Smooth muscle cell (in vitro differentiated cells): ENCODE results near the gene PCNX2. TPM values are rescaled to one million over a fixed set of nuclear protein-coding genes. Genes with fewer than 3 reads are reported as not detected.
"Not testable (repeated sequence)": the region's sequence is repeated elsewhere in the genome, so short reads cannot be mapped to it uniquely, and the experiment has no call there.

ENCODE experiments used
- DNase-seq: peaks from one replicate; lab custom pipeline; 2025; ENCODE audit not compliant: unreplicated experiment; lab: John Stamatoyannopoulos, UW
- H2AFZ ChIP-seq: fragments of 200-600 bp; sonication (generic); 2 replicates; pipeline ENCODE4 v1.6.0; 2016; ENCODE audit warnings: antibody characterized with exemption, low read depth, mild to moderate bottlenecking
- H3F3A ChIP-seq: fragments of 200-600 bp; sonication (generic); 2 replicates; pipeline ENCODE4 v1.6.0; 2017; ENCODE audit warnings: antibody characterized with exemption, low read depth
- H3K27ac ChIP-seq: fragments of 200-600 bp; sonication (generic); 2 replicates; pipeline ENCODE4 v1.5.1; 2016; ENCODE audit warnings: low read depth, mild to moderate bottlenecking
- H3K27me3 ChIP-seq: fragments of 200-600 bp; sonication (generic); 2 replicates; pipeline ENCODE4 v1.6.1; 2016; ENCODE audit warnings: low read depth, mild to moderate bottlenecking
- H3K36me3 ChIP-seq: fragments of 200-600 bp; sonication (generic); 2 replicates; pipeline ENCODE4 v1.5.1; 2016; ENCODE audit warnings: low read depth
- H3K4me1 ChIP-seq: fragments of 200-600 bp; sonication (generic); 2 replicates; pipeline ENCODE4 v1.5.1; 2016; ENCODE audit warnings: low read depth
- H3K4me2 ChIP-seq: fragments of 200-600 bp; sonication (generic); 2 replicates; pipeline ENCODE4 v1.6.0; 2016; ENCODE audit warnings: mild to moderate bottlenecking
- H3K4me3 ChIP-seq: fragments of 200-600 bp; sonication (generic); 2 replicates; pipeline ENCODE4 v1.5.1; 2016; ENCODE audit warnings: mild to moderate bottlenecking
- H3K79me2 ChIP-seq: fragments of 200-600 bp; sonication (generic); 2 replicates; pipeline ENCODE4 v1.6.0; 2016; ENCODE audit warnings: low read depth, mild to moderate bottlenecking
- H3K9ac ChIP-seq: fragments of 200-600 bp; sonication (generic); 2 replicates; pipeline ENCODE4 v1.6.0; 2016; ENCODE audit warnings: low read depth
- H3K9me3 ChIP-seq: fragments of 200-600 bp; sonication (generic); replicated peaks from 2 replicates; pipeline ENCODE4 v1.5.1; 2016; ENCODE audit warnings: low read depth
- H4K20me1 ChIP-seq: fragments of 200-600 bp; sonication (generic); 2 replicates; pipeline ENCODE4 v1.6.0; 2016; ENCODE audit warnings: low read depth
- WGBS: methylation state at CpG from one replicate; pipeline ENCODE4 v1.1.7; 2016; ENCODE audit warnings: low lambda C conversion rate; 5-methylcytosine and 5-hydroxymethylcytosine counted together
- polyA plus RNA-seq: library from polyadenylated mRNA; unstranded; fragments of >200 nt; fragmentation: Nextera tagmentation; extraction: Ambion mirVana; gene quantifications from 2 replicates; pipeline ENCODE4 v1.2.1, GENCODE V29; 2016
- total RNA-seq: library from RNA; depleted of rRNA; stranded (reverse); fragments of >200 nt; gene quantifications from 2 replicates; pipeline ENCODE4 v1.2.3, GENCODE V29; 2014
- TF ChIP-seq, protein P1 (sequence below): fragments of 200-600 bp; sonication (generic); IDR thresholded peaks from 2 replicates; pipeline ENCODE4 v1.5.1; 2017; ENCODE audit warnings: borderline replicate concordance, mild to moderate bottlenecking, antibody characterized with exemption; ENCODE audit not compliant: insufficient read depth, poor library complexity, severe bottlenecking

Gene PCNX2
- total and polyA plus RNA-seq, 2 experiments from 2014 or later = 4.7 to 18.2 TPM

DNA sequence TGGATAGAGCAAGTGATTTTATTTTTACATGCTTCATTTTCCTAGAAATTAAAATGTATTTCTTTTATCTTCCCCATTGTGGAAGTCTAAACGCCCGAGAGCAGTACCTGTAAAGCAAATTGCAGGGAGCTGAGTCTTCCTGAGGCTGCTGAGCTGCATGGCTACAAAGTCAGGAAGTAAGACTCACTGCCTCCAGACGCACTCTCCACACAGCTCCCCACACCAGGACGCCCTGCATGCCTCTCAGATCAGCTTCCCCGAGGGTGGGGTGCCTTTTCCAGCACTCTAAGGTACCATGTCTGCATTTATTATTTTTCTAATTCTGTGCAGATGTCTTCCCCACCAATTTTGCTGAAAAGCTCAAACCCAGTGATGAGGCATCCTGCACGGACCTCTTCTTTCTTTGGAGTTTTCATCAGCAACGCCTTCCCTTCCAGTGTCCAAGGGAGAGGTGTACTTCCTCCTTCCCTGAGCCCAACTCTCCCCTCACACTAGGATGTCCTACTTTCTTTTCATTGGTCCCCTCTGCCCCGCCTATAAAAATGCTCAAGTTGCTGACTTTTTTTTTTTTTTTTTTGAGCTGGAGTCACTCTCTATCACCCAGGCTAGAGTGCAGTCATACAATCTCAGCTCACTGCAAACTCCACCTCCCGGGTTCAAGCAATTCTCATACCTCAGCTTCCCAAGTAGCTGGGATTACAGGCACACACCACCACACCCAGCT lies 114.7 kb downstream of the PCNX2 start:
- Histone ChIP-seq H3K4me3 (no peak overlapping the region), H3K27me3 (no peaks in the 10 kb centered on the region), H3K4me2 (no peak overlapping the region), H3K4me1 (peaks cover 29% of the 10 kb centered on the region), H3K9me3 (no peaks in the 10 kb centered on the region), H2AFZ (no peak overlapping the region), H3F3A (no peaks in the 10 kb centered on the region), H3K27ac (peak overlapping the region; percentile 68), H3K79me2 (no peaks in the 10 kb centered on the region), H4K20me1 (no peaks in the 10 kb centered on the region), H3K9ac (no peak overlapping the region), H3K36me3 (no peaks in the 10 kb centered on the region)
- WGBS = 62% methylated on average over 9 of the region's 9 CpGs
- no peak for DNase-seq
- TF ChIP-seq, protein P1, sequence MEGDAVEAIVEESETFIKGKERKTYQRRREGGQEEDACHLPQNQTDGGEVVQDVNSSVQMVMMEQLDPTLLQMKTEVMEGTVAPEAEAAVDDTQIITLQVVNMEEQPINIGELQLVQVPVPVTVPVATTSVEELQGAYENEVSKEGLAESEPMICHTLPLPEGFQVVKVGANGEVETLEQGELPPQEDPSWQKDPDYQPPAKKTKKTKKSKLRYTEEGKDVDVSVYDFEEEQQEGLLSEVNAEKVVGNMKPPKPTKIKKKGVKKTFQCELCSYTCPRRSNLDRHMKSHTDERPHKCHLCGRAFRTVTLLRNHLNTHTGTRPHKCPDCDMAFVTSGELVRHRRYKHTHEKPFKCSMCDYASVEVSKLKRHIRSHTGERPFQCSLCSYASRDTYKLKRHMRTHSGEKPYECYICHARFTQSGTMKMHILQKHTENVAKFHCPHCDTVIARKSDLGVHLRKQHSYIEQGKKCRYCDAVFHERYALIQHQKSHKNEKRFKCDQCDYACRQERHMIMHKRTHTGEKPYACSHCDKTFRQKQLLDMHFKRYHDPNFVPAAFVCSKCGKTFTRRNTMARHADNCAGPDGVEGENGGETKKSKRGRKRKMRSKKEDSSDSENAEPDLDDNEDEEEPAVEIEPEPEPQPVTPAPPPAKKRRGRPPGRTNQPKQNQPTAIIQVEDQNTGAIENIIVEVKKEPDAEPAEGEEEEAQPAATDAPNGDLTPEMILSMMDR = no peak

DNA sequence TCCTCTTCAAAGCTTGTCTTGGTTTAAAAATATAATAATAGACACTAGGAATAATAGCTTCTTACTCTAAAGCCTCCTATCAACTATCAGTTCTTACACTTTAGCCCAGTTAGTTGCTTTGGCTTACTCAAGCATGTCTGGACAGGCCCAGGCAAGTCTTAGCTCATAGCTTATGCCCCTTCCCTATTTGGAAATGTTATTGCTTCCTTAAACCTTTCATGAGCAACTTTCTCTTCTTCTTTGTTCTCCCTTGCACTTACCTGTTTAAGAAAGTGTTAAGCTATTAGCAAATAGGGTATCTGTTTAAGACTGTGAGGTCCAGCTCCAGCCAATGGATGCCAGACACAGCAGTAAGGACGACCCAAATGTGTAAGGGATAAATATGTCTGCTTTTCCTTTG lies 115.9 kb downstream of the PCNX2 start:
- H3K36me3 ChIP-seq, DNase-seq: not testable (repeated sequence)

GRCh38 chr1:233172201-233172600 lies 123.3 kb downstream of the PCNX2 start:
- TF ChIP-seq, protein P1 = no peak
- H4K20me1 ChIP-seq = no peaks in the 10 kb centered on the region
- H3K4me1 ChIP-seq = no peaks in the 10 kb centered on the region
- H3K9ac ChIP-seq = no peak overlapping the region
- H3F3A ChIP-seq = no peaks in the 10 kb centered on the region
- 74% methylated on average over 2 of the region's 2 CpGs for WGBS
- H3K4me2 ChIP-seq = no peak overlapping the region
- H3K4me3 ChIP-seq = no peak overlapping the region
- DNase-seq = no peak
- H2AFZ ChIP-seq = no peak overlapping the region
- no peak overlapping the region for H3K27ac ChIP-seq
- H3K9me3 ChIP-seq = no peaks in the 10 kb centered on the region
- H3K36me3 ChIP-seq = peaks cover 21% of the 10 kb centered on the region
- H3K79me2 ChIP-seq = no peaks in the 10 kb centered on the region
- H3K27me3 ChIP-seq = no peaks in the 10 kb centered on the region

More for the DNA sequence above, 115.9 kb downstream of the PCNX2 start:
- not testable (repeated sequence) for H3K9me3 ChIP-seq, H3K79me2 ChIP-seq, H3K4me3 ChIP-seq, H4K20me1 ChIP-seq, H3K4me2 ChIP-seq, H3F3A ChIP-seq, H3K27me3 ChIP-seq, H2AFZ ChIP-seq
- H3K4me1 ChIP-seq = peaks cover 29% of the 10 kb centered on the region
- H3K27ac ChIP-seq = peak overlapping the region; percentile 68
- WGBS = 65% methylated on average over 1 of the region's 1 CpG
- H3K9ac ChIP-seq = peak overlapping the region; percentile 16

DNA sequence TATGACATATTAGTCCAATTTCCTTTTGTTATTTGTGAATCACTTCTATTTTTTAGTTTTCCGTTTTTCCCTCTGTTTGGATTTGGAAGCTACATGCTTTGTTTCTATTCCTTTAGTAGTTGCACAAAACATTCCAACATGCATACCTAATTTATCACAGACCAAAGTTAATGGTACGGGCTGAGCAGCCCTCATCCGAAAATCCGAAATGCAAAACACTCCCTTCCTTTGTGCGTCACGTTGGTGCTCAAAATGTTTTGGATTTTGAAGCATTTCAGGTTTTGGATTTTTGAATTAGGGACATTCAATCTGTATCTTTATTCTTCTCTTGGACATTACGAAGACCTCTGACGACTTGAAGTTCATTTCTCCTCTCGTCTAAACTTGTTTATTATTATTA lies 124.8 kb downstream of the PCNX2 start:
- Histone ChIP-seq H3K79me2 (no peaks in the 10 kb centered on the region), H4K20me1 (no peaks in the 10 kb centered on the region), H3F3A (no peaks in the 10 kb centered on the region), H2AFZ (no peak overlapping the region), H3K36me3 (peaks cover 21% of the 10 kb centered on the region), H3K27me3 (no peaks in the 10 kb centered on the region), H3K4me2 (no peak overlapping the region), H3K4me3 (no peak overlapping the region), H3K9ac (no peak overlapping the region), H3K27ac (no peak overlapping the region), H3K9me3 (no peaks in the 10 kb centered on the region), H3K4me1 (no peaks in the 10 kb centered on the region)
- TF ChIP-seq, protein P1 = no peak
- no peak for DNase-seq
- 97% methylated on average over 9 of the region's 9 CpGs for WGBS
